ENCODE data around the gene XYLT1.

Gene XYLT1

DNA sequence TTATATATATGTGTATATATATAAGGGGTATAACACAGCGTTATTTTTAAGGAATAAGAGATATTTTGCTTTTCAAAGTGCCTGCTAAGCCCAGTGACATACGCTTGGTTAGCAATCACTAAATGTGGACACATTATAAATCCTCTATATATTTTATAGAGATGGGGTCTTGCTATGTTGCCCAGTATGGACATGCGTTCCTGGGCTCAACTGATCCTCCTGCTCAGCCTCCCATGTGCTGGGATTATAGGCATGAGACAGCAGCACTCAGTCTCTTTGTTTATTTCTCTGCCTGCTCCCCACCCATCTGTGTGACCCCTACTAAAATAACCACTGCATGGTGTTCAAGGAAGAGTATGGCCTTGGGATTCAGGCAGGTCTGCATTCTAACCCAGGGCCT, 63.4 kb downstream of the XYLT1 start:
- Histone ChIP-seq H3K4me3 (IDR thresholded peaks at IDR 0.05; ENCODE audit: insufficient read depth, low read depth, low read length) (no peak overlapping the region), H3K9ac (no peak overlapping the region), H3K4me2 (no peak overlapping the region), H3K4me1 (ENCODE audit: low read depth, poor library complexity, severe bottlenecking) (no peaks in the 10 kb centered on the region), H3K27ac (no peak overlapping the region), H3K27me3 (ENCODE audit: insufficient read depth, low read depth) (no peaks in the 10 kb centered on the region), H3K36me3 (ENCODE audit: insufficient read depth) (no peaks in the 10 kb centered on the region), H4K20me1 (ENCODE audit: insufficient read depth) (no peaks in the 10 kb centered on the region), H3K79me2 (ENCODE audit: insufficient read depth, low read depth) (no peaks in the 10 kb centered on the region), H2AFZ (ENCODE audit: low read depth) (no peak overlapping the region)
- TF ChIP-seq, protein P1, sequence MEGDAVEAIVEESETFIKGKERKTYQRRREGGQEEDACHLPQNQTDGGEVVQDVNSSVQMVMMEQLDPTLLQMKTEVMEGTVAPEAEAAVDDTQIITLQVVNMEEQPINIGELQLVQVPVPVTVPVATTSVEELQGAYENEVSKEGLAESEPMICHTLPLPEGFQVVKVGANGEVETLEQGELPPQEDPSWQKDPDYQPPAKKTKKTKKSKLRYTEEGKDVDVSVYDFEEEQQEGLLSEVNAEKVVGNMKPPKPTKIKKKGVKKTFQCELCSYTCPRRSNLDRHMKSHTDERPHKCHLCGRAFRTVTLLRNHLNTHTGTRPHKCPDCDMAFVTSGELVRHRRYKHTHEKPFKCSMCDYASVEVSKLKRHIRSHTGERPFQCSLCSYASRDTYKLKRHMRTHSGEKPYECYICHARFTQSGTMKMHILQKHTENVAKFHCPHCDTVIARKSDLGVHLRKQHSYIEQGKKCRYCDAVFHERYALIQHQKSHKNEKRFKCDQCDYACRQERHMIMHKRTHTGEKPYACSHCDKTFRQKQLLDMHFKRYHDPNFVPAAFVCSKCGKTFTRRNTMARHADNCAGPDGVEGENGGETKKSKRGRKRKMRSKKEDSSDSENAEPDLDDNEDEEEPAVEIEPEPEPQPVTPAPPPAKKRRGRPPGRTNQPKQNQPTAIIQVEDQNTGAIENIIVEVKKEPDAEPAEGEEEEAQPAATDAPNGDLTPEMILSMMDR (conservative IDR thresholded peaks at IDR 0.05; ENCODE audit: low read depth, low read length), result no peak

DNA sequence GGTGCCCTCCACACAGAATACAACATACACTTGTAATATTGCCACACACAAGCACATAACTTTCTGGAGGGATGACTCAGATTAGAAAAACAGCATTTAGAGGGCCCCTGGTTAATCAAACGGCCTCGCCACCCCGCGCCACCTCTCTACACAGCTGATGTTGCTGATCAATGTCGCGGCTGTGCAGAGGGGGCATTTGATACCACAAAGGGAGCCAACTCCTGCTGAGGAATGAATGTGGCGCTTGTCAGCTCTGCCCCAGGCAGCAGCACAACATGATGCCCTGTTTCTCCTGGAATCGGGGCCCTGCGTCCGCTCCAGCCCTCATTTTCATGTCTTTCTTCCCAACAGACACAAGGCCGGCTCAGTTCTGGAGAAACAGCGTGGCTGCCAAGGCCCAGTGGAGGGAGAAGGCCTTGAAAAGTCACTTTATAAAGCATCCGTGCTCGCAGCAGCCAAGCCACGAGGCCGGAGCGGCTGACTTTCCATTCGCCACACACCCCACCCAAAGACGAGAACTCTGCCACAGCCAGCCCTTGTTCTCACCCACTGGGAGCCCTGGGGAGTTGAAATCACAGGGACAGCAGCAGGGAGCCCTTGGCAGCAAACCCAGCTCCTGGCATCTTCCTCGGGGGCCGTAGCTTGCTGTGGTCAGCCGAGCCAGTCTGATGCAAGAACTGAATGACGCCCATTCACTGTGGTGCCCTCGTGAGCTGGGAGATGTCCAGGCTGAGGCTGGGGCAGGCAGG, 65.6 kb downstream of the XYLT1 start:
- no peak overlapping the region for H3K4me2 ChIP-seq
- no peaks in the 10 kb centered on the region for H3K4me1 ChIP-seq (ENCODE audit: low read depth, poor library complexity, severe bottlenecking)
- no peaks in the 10 kb centered on the region for H3K27me3 ChIP-seq (ENCODE audit: insufficient read depth, low read depth)
- H2AFZ ChIP-seq (ENCODE audit: low read depth), result no peak overlapping the region
- H4K20me1 ChIP-seq (ENCODE audit: insufficient read depth), result no peaks in the 10 kb centered on the region
- H3K79me2 ChIP-seq (ENCODE audit: insufficient read depth, low read depth), result no peaks in the 10 kb centered on the region
- no peak overlapping the region for H3K4me3 ChIP-seq (IDR thresholded peaks at IDR 0.05; ENCODE audit: insufficient read depth, low read depth, low read length)
- no peaks in the 10 kb centered on the region for H3K36me3 ChIP-seq (ENCODE audit: insufficient read depth)
- TF ChIP-seq, protein P1 (conservative IDR thresholded peaks at IDR 0.05; ENCODE audit: low read depth, low read length), result no peak
- H3K9ac ChIP-seq, result no peak overlapping the region
- no peak overlapping the region for H3K27ac ChIP-seq

DNA sequence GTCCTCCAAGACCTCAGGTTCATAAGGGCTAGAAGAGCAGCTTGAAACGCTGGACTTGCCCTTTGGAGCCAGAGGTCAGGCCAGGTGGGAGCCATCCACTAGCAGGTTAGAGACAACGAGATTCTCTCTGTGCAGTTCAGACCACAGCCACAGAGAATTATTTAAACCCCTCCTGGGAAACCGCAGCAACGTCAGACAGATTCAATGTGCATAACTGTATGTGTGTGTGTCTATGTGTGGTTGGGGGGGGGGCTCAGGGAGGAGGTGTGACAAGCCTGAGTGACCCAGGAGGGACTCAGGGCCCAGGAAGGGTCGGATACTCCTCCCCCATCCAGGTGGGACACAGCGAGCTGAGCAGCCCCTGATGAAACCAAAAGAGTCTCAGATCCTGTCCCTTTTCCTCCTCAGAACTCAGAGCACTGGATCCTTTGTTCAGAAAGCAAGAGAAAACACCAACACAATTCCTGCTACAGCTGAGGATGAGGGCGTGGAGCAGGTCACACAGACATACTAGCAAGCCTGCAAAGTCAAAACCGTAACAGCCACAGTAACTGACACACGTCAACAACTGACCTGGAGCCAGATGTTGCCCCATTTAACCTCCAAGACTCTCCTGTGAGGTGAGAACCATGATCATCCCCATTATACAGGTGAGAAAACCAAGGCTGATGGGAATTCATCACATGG, 66.8 kb downstream of the XYLT1 start:
- TF ChIP-seq, protein P1 (conservative IDR thresholded peaks at IDR 0.05; ENCODE audit: low read depth, low read length), result no peak
- no peaks in the 10 kb centered on the region for H3K4me1 ChIP-seq (ENCODE audit: low read depth, poor library complexity, severe bottlenecking)
- no peak overlapping the region for H3K27ac ChIP-seq
- H3K36me3 ChIP-seq (ENCODE audit: insufficient read depth), result no peaks in the 10 kb centered on the region
- no peaks in the 10 kb centered on the region for H4K20me1 ChIP-seq (ENCODE audit: insufficient read depth)
- H3K27me3 ChIP-seq (ENCODE audit: insufficient read depth, low read depth), result no peaks in the 10 kb centered on the region
- no peaks in the 10 kb centered on the region for H3K79me2 ChIP-seq (ENCODE audit: insufficient read depth, low read depth)
- H3K4me3 ChIP-seq (IDR thresholded peaks at IDR 0.05; ENCODE audit: insufficient read depth, low read depth, low read length), result no peak overlapping the region
- H2AFZ ChIP-seq (ENCODE audit: low read depth), result no peak overlapping the region
- H3K4me2 ChIP-seq, result no peak overlapping the region
- no peak overlapping the region for H3K9ac ChIP-seq

DNA sequence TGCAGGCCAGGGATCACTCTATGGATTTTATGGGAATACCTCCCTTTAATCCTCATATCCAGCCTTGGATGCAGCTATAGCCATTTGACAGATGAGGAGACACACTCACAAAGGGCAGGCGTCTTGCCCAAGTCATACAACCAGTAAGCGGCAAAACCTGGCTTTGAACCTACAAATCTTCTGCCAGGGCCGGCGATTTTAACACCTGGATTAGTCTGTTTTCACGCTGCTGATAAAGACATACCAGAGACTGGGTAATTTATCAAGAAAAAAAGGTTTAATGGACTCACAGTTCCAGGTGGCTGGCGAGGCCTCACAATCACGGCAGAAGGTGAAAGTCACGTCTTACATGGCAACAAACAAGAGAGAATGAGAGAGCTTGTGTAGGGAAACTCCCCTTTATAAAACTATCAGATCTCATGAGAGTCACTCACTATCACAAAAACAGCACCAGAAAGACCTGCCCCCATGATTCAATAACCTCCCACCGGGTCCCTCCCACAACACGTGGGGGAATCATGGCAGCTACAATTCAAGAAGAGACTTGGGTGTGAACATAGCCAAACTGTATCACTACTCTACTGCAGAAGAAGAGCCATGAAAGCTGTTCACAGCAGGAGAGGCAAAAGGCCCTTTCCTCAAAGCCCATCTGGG, 67.5 kb downstream of the XYLT1 start:
- TF ChIP-seq, protein P1 (conservative IDR thresholded peaks at IDR 0.05; ENCODE audit: low read depth, low read length), result no peak
- Histone ChIP-seq H2AFZ (ENCODE audit: low read depth) (no peak overlapping the region), H3K4me3 (IDR thresholded peaks at IDR 0.05; ENCODE audit: insufficient read depth, low read depth, low read length) (no peak overlapping the region), H3K4me1 (ENCODE audit: low read depth, poor library complexity, severe bottlenecking) (no peaks in the 10 kb centered on the region), H3K36me3 (ENCODE audit: insufficient read depth) (no peaks in the 10 kb centered on the region), H3K27me3 (ENCODE audit: insufficient read depth, low read depth) (no peaks in the 10 kb centered on the region), H3K4me2 (no peak overlapping the region), H3K9ac (no peak overlapping the region), H3K79me2 (ENCODE audit: insufficient read depth, low read depth) (no peaks in the 10 kb centered on the region), H3K27ac (no peak overlapping the region), H4K20me1 (ENCODE audit: insufficient read depth) (no peaks in the 10 kb centered on the region)
